H1 (cell line): ENCODE results near the gene INCENP. TPM values are rescaled to one million over a fixed set of nuclear protein-coding genes. Genes with fewer than 3 reads are reported as not detected.

Experiments used
- CTCF ChIA-PET: fragments of 300-600 bp; sonication (Branson Sonifier 250); formaldehyde crosslinking; loops from one replicate; lab custom pipeline; 2021; ENCODE audit not compliant: partially characterized antibody; lab: Charles Lee
- POLR2A ChIA-PET: fragments of 300-600 bp; sonication (Branson Sonifier 250); formaldehyde crosslinking; loops from one replicate; lab custom pipeline; 2021; ENCODE audit warnings: inconsistent platforms; ENCODE audit not compliant: partially characterized antibody; lab: Charles Lee
- DNase-seq, 2 experiments: peaks; one replicate each; pipeline versions ENCODE4 v3.0.0 to v3.0.0-alpha.2; 2010 to 2022; ENCODE audit warnings: low spot score in 2 of 2, low read depth in 1 of 2, mixed read lengths in 1 of 2
- FAIRE-seq: peaks from 2 replicates; lab custom pipeline; 2011; peaks lifted over from hg19 to GRCh38; lab: Jason Lieb, UNC
- H2AFZ ChIP-seq: 2 replicates; pipeline ENCODE4 v1.8.1; 2012; ENCODE audit warnings: low read length, inconsistent platforms
- H2AK5ac ChIP-seq: 2 replicates; pipeline ENCODE4 v1.6.1; 2013; ENCODE audit warnings: low read depth, low read length
- H2BK120ac ChIP-seq: replicated peaks from 2 replicates; pipeline ENCODE3; 2013; ENCODE audit warnings: low read depth, low read length, inconsistent platforms
- H2BK12ac ChIP-seq: 2 replicates; pipeline ENCODE4 v1.6.1; 2013; ENCODE audit warnings: low read depth, low read length
- H2BK15ac ChIP-seq: 2 replicates; pipeline ENCODE4 v1.6.1; 2013; ENCODE audit warnings: low read length
- H2BK20ac ChIP-seq: 2 replicates; pipeline ENCODE4 v1.6.1; 2013; ENCODE audit warnings: low read length
- H2BK5ac ChIP-seq: 2 replicates; pipeline ENCODE4 v1.6.1; 2013; ENCODE audit warnings: low read depth, low read length
- H3K14ac ChIP-seq: 2 replicates; pipeline ENCODE4 v1.6.1; 2013; ENCODE audit warnings: inconsistent platforms; ENCODE audit not compliant: insufficient read length
- H3K18ac ChIP-seq: 2 replicates; pipeline ENCODE4 v1.6.1; 2013; ENCODE audit warnings: low read length; ENCODE audit errors: extremely low read depth
- H3K23ac ChIP-seq: 2 replicates; pipeline ENCODE4 v1.6.1; 2013; ENCODE audit warnings: inconsistent platforms; ENCODE audit not compliant: insufficient read length
- H3K23me2 ChIP-seq: 2 replicates; pipeline ENCODE4 v1.6.1; 2013; ENCODE audit warnings: low read depth, low read length
- H3K27ac ChIP-seq: 2 replicates; pipeline ENCODE4 v1.6.1; 2011; ENCODE audit warnings: low read depth, low read length, inconsistent platforms
- H3K27me3 ChIP-seq, 4 experiments: replicated peaks in 1 of 4; 1 replicate in 1 of 4; 2 replicates in 3 of 4; pipeline versions ENCODE4 v1.6.1 to v1.8.1; 2011 to 2013; ENCODE audit warnings: low read length in 3 of 4, mild to moderate bottlenecking in 3 of 4, inconsistent platforms in 2 of 4, mixed read lengths in 2 of 4, moderate library complexity in 1 of 4; ENCODE audit not compliant: control insufficient read depth in 3 of 4, insufficient read depth in 3 of 4; ENCODE audit errors: extremely low read depth in 1 of 4
- H3K36me3 ChIP-seq, 4 experiments: 2 replicates each; pipeline versions ENCODE4 v1.6.1 to v1.8.1; 2011 to 2013; ENCODE audit warnings: mild to moderate bottlenecking in 4 of 4, low read length in 3 of 4, moderate library complexity in 2 of 4, control low read depth in 1 of 4, inconsistent platforms in 1 of 4; ENCODE audit not compliant: insufficient read depth in 4 of 4, control insufficient read depth in 2 of 4
- H3K4ac ChIP-seq: replicated peaks from 2 replicates; pipeline ENCODE3; 2013; ENCODE audit warnings: low read length, low read depth, mixed read lengths, inconsistent platforms; ENCODE audit not compliant: insufficient read length
- H3K4me1 ChIP-seq, 4 experiments: replicated peaks in 1 of 4; 1 replicate in 1 of 4; 2 replicates in 3 of 4; pipeline versions ENCODE4 v1.6.1 to v1.8.1; 2011 to 2013; ENCODE audit warnings: low read length in 3 of 4, inconsistent platforms in 2 of 4, mixed read lengths in 1 of 4; ENCODE audit not compliant: insufficient read depth in 4 of 4, control insufficient read depth in 3 of 4
- H3K4me2 ChIP-seq, 2 experiments: 2 replicates each; pipeline versions ENCODE4 v1.6.1 to v1.8.1; 2011 to 2013; ENCODE audit warnings: low read depth in 2 of 2, low read length in 2 of 2, control low read depth in 1 of 2, inconsistent platforms in 1 of 2, mild to moderate bottlenecking in 1 of 2; ENCODE audit not compliant: insufficient read depth in 1 of 2
- H3K4me3 ChIP-seq, 4 experiments: fragments of 200-600, 300-600 bp in 1 of 4; sonication (generic), shearing (Covaris generic), sonication (Bioruptor Twin) in 1 of 4; 2 replicates each; pipeline versions ENCODE4 v1.5.1 to v1.8.1; 2011 to 2016; ENCODE audit warnings: low read length in 4 of 4, low read depth in 3 of 4, control low read depth in 2 of 4, inconsistent platforms in 2 of 4, mild to moderate bottlenecking in 2 of 4, mixed read lengths in 1 of 4, moderate library complexity in 1 of 4; ENCODE audit not compliant: insufficient read depth in 2 of 4; ENCODE audit errors: extremely low read depth in 1 of 4
- H3K56ac ChIP-seq: replicated peaks from 2 replicates; pipeline ENCODE3; 2013; ENCODE audit warnings: low read depth, mild to moderate bottlenecking, mixed read lengths, low read length, inconsistent platforms; ENCODE audit not compliant: insufficient read length
- H3K79me1 ChIP-seq: 2 replicates; pipeline ENCODE4 v1.6.1; 2013; ENCODE audit warnings: low read depth, low read length, control low read depth
- H3K79me2 ChIP-seq, 2 experiments: 2 replicates each; pipeline versions ENCODE4 v1.6.1 to v1.8.1; 2012 to 2013; ENCODE audit warnings: low read length in 2 of 2, mild to moderate bottlenecking in 2 of 2, inconsistent platforms in 1 of 2; ENCODE audit not compliant: insufficient read depth in 2 of 2, control insufficient read depth in 1 of 2
- H3K9ac ChIP-seq, 4 experiments: replicated peaks in 1 of 4; 1 replicate in 1 of 4; 2 replicates in 3 of 4; pipeline versions ENCODE4 v1.6.1 to v1.8.1; 2011 to 2013; ENCODE audit warnings: low read depth in 3 of 4, low read length in 3 of 4, control low read depth in 2 of 4, mild to moderate bottlenecking in 2 of 4, moderate library complexity in 2 of 4, inconsistent platforms in 1 of 4; ENCODE audit errors: extremely low read depth in 1 of 4
- H3K9me3 ChIP-seq, 2 experiments: 2 replicates each; pipeline versions ENCODE4 v1.6.1 to v1.8.1; 2012 to 2013; ENCODE audit warnings: mild to moderate bottlenecking in 2 of 2, moderate library complexity in 2 of 2, control low read depth in 1 of 2, inconsistent platforms in 1 of 2, low read depth in 1 of 2, low read length in 1 of 2, mixed read lengths in 1 of 2; ENCODE audit not compliant: insufficient read depth in 2 of 2
- H4K20me1 ChIP-seq, 2 experiments: replicated peaks in 1 of 2; 2 replicates each; pipeline versions ENCODE3 to v1.8.1; 2011 to 2013; ENCODE audit warnings: inconsistent platforms in 2 of 2, low read length in 2 of 2, mild to moderate bottlenecking in 1 of 2; ENCODE audit not compliant: insufficient read depth in 2 of 2, control insufficient read depth in 1 of 2
- H4K5ac ChIP-seq: 2 replicates; pipeline ENCODE4 v1.6.1; 2013; ENCODE audit warnings: low read length, low read depth, mixed read lengths, inconsistent platforms; ENCODE audit not compliant: insufficient read length
- H4K8ac ChIP-seq: 2 replicates; pipeline ENCODE4 v1.8.0; 2013; ENCODE audit warnings: mild to moderate bottlenecking, moderate library complexity, low read length, inconsistent platforms; ENCODE audit not compliant: insufficient read depth; ENCODE audit errors: extremely low read depth
- H4K91ac ChIP-seq: replicated peaks from 2 replicates; pipeline ENCODE3; 2013; ENCODE audit warnings: low read length, mixed read lengths, inconsistent platforms; ENCODE audit not compliant: insufficient read length
- CTBP2 ChIP-seq: IDR thresholded peaks from 2 replicates; pipeline ENCODE4 v1.7.0; 2011; ENCODE audit warnings: borderline replicate concordance, mild to moderate bottlenecking, moderate library complexity, mixed read lengths, low read length; ENCODE audit not compliant: insufficient read depth, insufficient read length
- EP300 ChIP-seq, 2 experiments: IDR thresholded peaks; 1 replicate in 1 of 2; 2 replicates in 1 of 2; pipeline ENCODE4 v1.6.1; 2011 to 2012; ENCODE audit warnings: low read depth in 2 of 2, low read length in 2 of 2, mild to moderate bottlenecking in 2 of 2, borderline replicate concordance in 1 of 2, inconsistent platforms in 1 of 2, moderate library complexity in 1 of 2
- FOSL1 ChIP-seq: IDR thresholded peaks from 2 replicates; pipeline ENCODE4 v1.6.1; 2011; ENCODE audit warnings: mild to moderate bottlenecking, low read depth, low read length, moderate library complexity; ENCODE audit not compliant: insufficient read depth
- HDAC2 ChIP-seq, 2 experiments: fragments of 300-600 bp in 1 of 2; sonication (generic) in 1 of 2; IDR thresholded peaks; 2 replicates each; pipeline ENCODE4 v1.6.1; 2011 to 2012; ENCODE audit warnings: low read depth in 2 of 2, low read length in 2 of 2, mild to moderate bottlenecking in 2 of 2, moderate library complexity in 2 of 2, borderline replicate concordance in 1 of 2, inconsistent platforms in 1 of 2
- JUN ChIP-seq: IDR thresholded peaks from 2 replicates; pipeline ENCODE4 v1.6.1; 2011; ENCODE audit warnings: low read depth, mild to moderate bottlenecking, improper control_type of control experiment, low read length
- KDM1A ChIP-seq: fragments of 200-600, 300-600 bp; sonication (generic); IDR thresholded peaks from 2 replicates; pipeline ENCODE4 v1.7.1; 2016; ENCODE audit warnings: mild to moderate bottlenecking, low read length, borderline replicate concordance
- MAFK ChIP-seq: IDR thresholded peaks from 2 replicates; pipeline ENCODE4 v1.6.1; 2012; ENCODE audit warnings: low read depth, mild to moderate bottlenecking, improper control_type of control experiment, low read length
- POLR2AphosphoS5 ChIP-seq: IDR thresholded peaks from 2 replicates; pipeline ENCODE4 v1.6.1; 2011; ENCODE audit warnings: low read depth, low read length
- POU5F1 ChIP-seq: IDR thresholded peaks from 2 replicates; pipeline ENCODE4 v1.6.1; 2011; ENCODE audit warnings: low read depth, mild to moderate bottlenecking, low read length, moderate library complexity
- SAP30 ChIP-seq: fragments of 300-600 bp; sonication (generic); IDR thresholded peaks from 2 replicates; pipeline ENCODE4 v1.7.1; 2012; ENCODE audit warnings: low read length, moderate library complexity, mild to moderate bottlenecking, inconsistent platforms; ENCODE audit not compliant: insufficient read depth, insufficient replicate concordance
- TAF1 ChIP-seq: IDR thresholded peaks from 2 replicates; pipeline ENCODE4 v1.6.1; 2011; ENCODE audit warnings: mild to moderate bottlenecking, low read depth, low read length
- TAF7 ChIP-seq: optimal IDR thresholded peaks from 2 replicates; pipeline ENCODE3; 2011; ENCODE audit warnings: low read depth, mild to moderate bottlenecking, inconsistent platforms, low read length, moderate library complexity, borderline replicate concordance
- WGBS, 2 experiments: shearing (Covaris generic) in 1 of 2; methylation state at CpG; one replicate each; pipeline versions ENCODE4 v1.1.6 to v1.1.7; 2013 to 2015; ENCODE audit warnings: low lambda C conversion rate in 2 of 2, mixed read lengths in 2 of 2, inconsistent platforms in 1 of 2, low coverage in 1 of 2, missing lambda C conversion rate in 1 of 2; ENCODE audit not compliant: insufficient replicate concordance in 2 of 2, insufficient coverage in 1 of 2, insufficient read length in 1 of 2; ENCODE audit errors: extremely low coverage in 1 of 2, missing lambda C conversion rate in 1 of 2; 5-methylcytosine and 5-hydroxymethylcytosine counted together
- polyA plus RNA-seq, 7 experiments: library from polyadenylated mRNA; depleted of rRNA in 3 of 7; stranded (reverse) in 5 of 7; unstranded in 2 of 7; fragments of >200 nt in 5 of 7; fragments of 200-250 nt in 2 of 7; gene quantifications; 1 replicate in 5 of 7; 2 replicates in 1 of 7; 4 replicates in 1 of 7; pipeline versions ENCODE4 v1.2.1 to v1.2.3, GENCODE V29; 2011 to 2013; ENCODE audit warnings: missing spikeins in 2 of 7, mixed read lengths in 2 of 7
- total RNA-seq: library from RNA; stranded (reverse); fragmentation: NEBNext Ultra II Directional; extraction: Animal tissue kit (Norgen Biotek cat#: 25700); gene quantifications from 2 replicates; pipeline ENCODE4 v1.2.1, GENCODE V29; 2021
- TF ChIP-seq, protein P1 (sequence below): IDR thresholded peaks from 2 replicates; pipeline ENCODE4 v1.6.1; 2012; ENCODE audit warnings: inconsistent platforms

INCENP gene
- total and polyA plus RNA-seq, 2 of the 8 experiments (the other 6 are each of a cell fraction or from before 2014, with no cell fraction given), result 25.4 to 132 TPM

DNA sequence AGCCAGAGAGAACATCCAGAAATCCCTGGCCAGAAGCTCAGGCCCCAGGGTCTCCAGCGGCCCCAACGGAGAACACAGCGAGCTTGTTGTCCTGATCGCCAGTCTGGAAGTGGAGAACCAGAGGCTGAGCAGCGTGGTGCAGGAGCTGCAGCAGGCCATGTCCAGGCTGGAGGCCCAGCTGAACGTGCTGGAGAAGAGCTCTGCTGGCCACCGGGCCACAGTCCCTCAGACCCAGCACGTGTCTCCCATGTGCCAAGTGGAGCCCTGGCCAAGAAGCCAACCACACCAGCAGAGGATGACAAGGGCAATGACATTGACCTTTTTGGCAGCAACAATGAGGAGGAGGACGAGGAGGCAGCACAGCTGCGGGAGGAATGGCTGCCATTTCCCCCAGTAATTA is 45.6 kb downstream of the INCENP start:
- Histone ChIP-seq H3K23me2 (no peaks in the 10 kb centered on the region), H2BK12ac (no peak overlapping the region), H2BK5ac (no peak overlapping the region), H3K4me2 (no peak overlapping the region), H4K20me1 (no peaks in the 10 kb centered on the region), H3K56ac (no peak overlapping the region), H3K14ac (no peak overlapping the region), H2BK120ac (no peak overlapping the region), H3K9ac (no peak overlapping the region), H3K36me3 (no peaks in the 10 kb centered on the region), H4K5ac (no peak overlapping the region), H2AFZ (no peak overlapping the region), H2BK20ac (no peak overlapping the region), H3K27ac (no peak overlapping the region), H3K4ac (no peak overlapping the region), H3K79me2 (no peaks in the 10 kb centered on the region), H2AK5ac (no peak overlapping the region), H4K91ac (no peak overlapping the region), H3K79me1 (no peaks in the 10 kb centered on the region), H3K9me3 (no peaks in the 10 kb centered on the region), H3K27me3 (no peaks in the 10 kb centered on the region), H3K4me1 (no peaks in the 10 kb centered on the region), H3K4me3 (no peak overlapping the region), H3K23ac (no peak overlapping the region), H2BK15ac (no peak overlapping the region), H4K8ac (no peak overlapping the region), H3K18ac (no peak overlapping the region)
- FAIRE-seq, result no peak
- DNase-seq, result no peak
- ChIA-PET CTCF (interaction anchor here (1.0 to 4.2 kb wide), 4 partner anchors 12 to 73 kb away, joined by 4 to 35 read pairs (median 12); partner anchors contain the start of gene SCGB2A1), POLR2A (interaction anchor here (2.1 kb wide), 1 partner anchor 12 kb away, joined by 6 read pairs; no protein-coding TSS in a partner anchor)
- WGBS, 2 experiments, result 91% methylated on average over 10 of the region's 10 CpGs; no CpG with 5 or more reads in 1 of the 2 experiments
- TF ChIP-seq, protein P1, sequence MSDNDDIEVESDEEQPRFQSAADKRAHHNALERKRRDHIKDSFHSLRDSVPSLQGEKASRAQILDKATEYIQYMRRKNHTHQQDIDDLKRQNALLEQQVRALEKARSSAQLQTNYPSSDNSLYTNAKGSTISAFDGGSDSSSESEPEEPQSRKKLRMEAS, result no peak
- TF ChIP-seq MAFK (no peak), TAF7 (no peak), EP300 (IDR thresholded peaks at IDR 0.05; ENCODE audit: borderline replicate concordance in 1 of 2, low read depth in 2 of 2, low read length in 2 of 2) (no peak), CTBP2 (no peak), SAP30 (no peak), FOSL1 (no peak), KDM1A (no peak), TAF1 (no peak), POLR2AphosphoS5 (no peak), POU5F1 (no peak), JUN (no peak), HDAC2 (IDR thresholded peaks at IDR 0.05; ENCODE audit: borderline replicate concordance in 1 of 2, low read depth in 2 of 2, low read length in 2 of 2) (no peak)
